Left lung (tissue), 10 donors: Measurements from ENCODE around the gene C1QTNF1. TPM values are rescaled to one million over a fixed set of nuclear protein-coding genes. Genes with fewer than 3 reads are reported as not detected.

Experiments used
- ATAC-seq: fragments of 200-7000 bp; cut with Tn5 transposase; one replicate; pipeline ENCODE4 v1.9.1; 2020; ENCODE audit warnings: moderate library complexity
- DNase-seq, 4 donors: peaks; one replicate each; pipeline ENCODE4 v3.0.0-alpha.2; 2013 to 2020
- H3K27ac ChIP-seq, 2 donors: fragments of 200-600 bp; sonication (generic) in 1 of 2; one replicate each; pipeline versions ENCODE4 v1.5.0 to v1.8.0; 2020 to 2021
- H3K27me3 ChIP-seq, 2 donors: fragments of 200-600 bp; sonication (generic) in 1 of 2; one replicate each; pipeline versions ENCODE4 v1.5.0 to v1.8.0; 2020 to 2021
- H3K36me3 ChIP-seq, 2 donors: fragments of 200-600 bp; sonication (generic) in 1 of 2; one replicate each; pipeline versions ENCODE4 v1.5.0 to v1.8.0; 2020 to 2021
- H3K4me1 ChIP-seq, 2 donors: fragments of 200-600 bp; one replicate each; pipeline ENCODE4 v1.8.0; 2021
- H3K4me3 ChIP-seq, 2 donors: fragments of 200-600 bp; sonication (generic) in 1 of 2; one replicate each; pipeline versions ENCODE4 v1.5.0 to v1.8.0; 2020 to 2021; ENCODE audit warnings: mild to moderate bottlenecking in 1 of 2
- H3K9me3 ChIP-seq, 2 donors: fragments of 200-600 bp; sonication (generic) in 1 of 2; one replicate each; pipeline versions ENCODE4 v1.5.0 to v1.8.0; 2020 to 2021
- intact Hi-C, 2 donors: fragments of 100-400 bp; cut with DNase I; formaldehyde crosslinking; loops; one replicate each; pipeline versions ENCODE4 v1.11.2 to v1.14.2; 2022
- polyA plus RNA-seq, 6 donors: library from polyadenylated mRNA; unstranded; fragments of 120-200 nt; gene quantifications; one replicate each; pipeline ENCODE4 v1.2.1, GENCODE V29; 2013; ENCODE audit not compliant: insufficient read length in 6 of 6
- total RNA-seq, 2 donors: library from RNA; stranded (reverse); fragmentation: NEBNext Ultra II Directional; extraction: Animal tissue kit (Norgen Biotek cat#: 25700); gene quantifications; one replicate each; pipeline ENCODE4 v1.2.1, GENCODE V29; 2021
- TF ChIP-seq, protein P1 (sequence below), 2 donors: fragments of 200-600 bp; sonication (generic) in 1 of 2; IDR thresholded peaks; one replicate each; pipeline versions ENCODE4 v1.5.0 to v1.8.0; 2021; ENCODE audit warnings: antibody characterized with exemption in 2 of 2
- donor health status: DM: no; HTN: yes; CAD: no.
- donor health status: DM: no; HTN: no; CAD: no.

Gene C1QTNF1
- total and polyA plus RNA-seq, 8 donors: 1.4 to 31.4 (median 2.2) TPM

DNA sequence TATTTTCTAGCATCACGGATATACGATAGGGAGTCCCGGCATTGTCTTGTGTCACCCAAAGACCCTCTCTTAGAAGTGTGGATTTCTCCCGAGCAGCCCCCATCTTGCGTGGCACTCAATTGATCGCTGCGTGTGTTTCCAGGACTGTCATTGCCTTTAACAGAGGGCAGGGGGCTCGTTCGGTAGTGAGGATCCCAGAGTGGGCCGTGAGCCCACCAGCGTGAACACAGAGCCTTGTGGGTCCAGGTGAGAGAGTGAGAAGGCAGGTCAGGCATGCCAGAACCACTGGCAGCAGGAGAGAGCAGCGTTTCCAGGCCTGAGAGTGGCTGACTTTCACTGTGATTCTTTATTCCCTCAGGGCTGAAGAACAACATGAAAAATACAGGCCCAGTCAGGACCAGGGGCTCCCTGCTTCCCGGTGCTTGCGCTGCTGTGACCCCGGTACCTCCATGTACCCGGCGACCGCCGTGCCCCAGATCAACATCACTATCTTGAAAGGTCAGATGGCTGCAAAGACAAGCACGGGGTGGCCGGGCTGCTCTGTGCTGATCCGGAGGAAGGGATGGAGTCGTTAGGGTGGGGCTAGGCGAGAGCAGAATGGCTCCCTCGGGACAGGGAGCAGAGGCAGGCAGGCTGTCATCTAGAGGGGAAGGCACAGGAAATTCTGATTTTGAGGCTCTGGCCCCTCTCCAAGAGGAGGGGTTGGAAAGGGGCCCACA is 22.4 kb downstream of the C1QTNF1 start:
- no peaks in the 10 kb centered on the region for H3K9me3 ChIP-seq
- H3K4me3 ChIP-seq: no peak overlapping the region
- H3K36me3 ChIP-seq: no peaks in the 10 kb centered on the region
- ATAC-seq (no peak), DNase-seq (no peak)
- no peaks in the 10 kb centered on the region for H3K27me3 ChIP-seq
- H3K4me1 ChIP-seq: peaks cover 0 to 17% of the 10 kb centered on the region in 2 donors
- intact Hi-C loops: no loop called here
- TF ChIP-seq, protein P1, sequence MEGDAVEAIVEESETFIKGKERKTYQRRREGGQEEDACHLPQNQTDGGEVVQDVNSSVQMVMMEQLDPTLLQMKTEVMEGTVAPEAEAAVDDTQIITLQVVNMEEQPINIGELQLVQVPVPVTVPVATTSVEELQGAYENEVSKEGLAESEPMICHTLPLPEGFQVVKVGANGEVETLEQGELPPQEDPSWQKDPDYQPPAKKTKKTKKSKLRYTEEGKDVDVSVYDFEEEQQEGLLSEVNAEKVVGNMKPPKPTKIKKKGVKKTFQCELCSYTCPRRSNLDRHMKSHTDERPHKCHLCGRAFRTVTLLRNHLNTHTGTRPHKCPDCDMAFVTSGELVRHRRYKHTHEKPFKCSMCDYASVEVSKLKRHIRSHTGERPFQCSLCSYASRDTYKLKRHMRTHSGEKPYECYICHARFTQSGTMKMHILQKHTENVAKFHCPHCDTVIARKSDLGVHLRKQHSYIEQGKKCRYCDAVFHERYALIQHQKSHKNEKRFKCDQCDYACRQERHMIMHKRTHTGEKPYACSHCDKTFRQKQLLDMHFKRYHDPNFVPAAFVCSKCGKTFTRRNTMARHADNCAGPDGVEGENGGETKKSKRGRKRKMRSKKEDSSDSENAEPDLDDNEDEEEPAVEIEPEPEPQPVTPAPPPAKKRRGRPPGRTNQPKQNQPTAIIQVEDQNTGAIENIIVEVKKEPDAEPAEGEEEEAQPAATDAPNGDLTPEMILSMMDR (IDR thresholded peaks at IDR 0.05): no peak
- H3K27ac ChIP-seq: no peak overlapping the region

DNA sequence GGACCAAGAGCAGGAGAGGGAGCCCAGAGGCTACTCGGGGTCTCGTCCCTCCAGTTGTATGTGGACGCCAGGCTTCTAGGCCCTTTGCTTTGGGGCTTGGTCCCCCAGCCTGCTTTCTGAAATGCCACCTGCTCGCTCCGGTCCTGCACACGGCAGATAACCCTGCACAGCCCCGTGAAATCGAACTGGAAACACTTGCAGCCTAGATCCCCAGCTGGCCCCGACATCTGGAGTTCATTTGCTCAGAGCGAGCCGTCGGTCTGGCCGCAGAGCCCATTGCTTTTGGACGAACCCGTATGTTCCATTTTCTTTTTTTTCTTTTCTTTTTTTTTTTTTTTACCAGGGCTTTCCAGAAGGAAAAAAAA is 22.9 kb downstream of the C1QTNF1 start:
- TF ChIP-seq, protein P1 (IDR thresholded peaks at IDR 0.05): no peak
- H3K27ac ChIP-seq: no peak overlapping the region
- H3K36me3 ChIP-seq: no peaks in the 10 kb centered on the region
- intact Hi-C loops: no loop called here
- H3K4me1 ChIP-seq: peaks cover 0 to 15% of the 10 kb centered on the region in 2 donors
- H3K9me3 ChIP-seq: no peaks in the 10 kb centered on the region
- H3K27me3 ChIP-seq: no peaks in the 10 kb centered on the region
- ATAC-seq (no peak), DNase-seq (no peak)
- H3K4me3 ChIP-seq: no peak overlapping the region

DNA sequence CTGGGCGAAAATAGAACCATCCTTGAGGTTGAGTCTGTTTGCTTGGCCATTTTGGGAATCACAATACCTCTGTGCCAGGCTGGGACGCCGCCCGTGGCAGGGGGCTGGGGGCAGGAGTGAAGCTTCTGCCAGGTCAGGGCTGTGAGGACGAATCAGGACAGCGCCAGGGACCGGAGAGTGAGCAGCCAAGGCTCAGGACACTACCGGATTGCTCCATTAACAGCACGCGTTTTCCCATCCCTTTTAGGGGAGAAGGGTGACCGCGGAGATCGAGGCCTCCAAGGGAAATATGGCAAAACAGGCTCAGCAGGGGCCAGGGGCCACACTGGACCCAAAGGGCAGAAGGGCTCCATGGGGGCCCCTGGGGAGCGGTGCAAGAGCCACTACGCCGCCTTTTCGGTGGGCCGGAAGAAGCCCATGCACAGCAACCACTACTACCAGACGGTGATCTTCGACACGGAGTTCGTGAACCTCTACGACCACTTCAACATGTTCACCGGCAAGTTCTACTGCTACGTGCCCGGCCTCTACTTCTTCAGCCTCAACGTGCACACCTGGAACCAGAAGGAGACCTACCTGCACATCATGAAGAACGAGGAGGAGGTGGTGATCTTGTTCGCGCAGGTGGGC is 23.4 kb downstream of the C1QTNF1 start:
- Histone ChIP-seq H3K36me3 (no peaks in the 10 kb centered on the region), H3K27me3 (no peaks in the 10 kb centered on the region), H3K4me1 (peaks cover 0 to 10% of the 10 kb centered on the region in 2 donors), H3K4me3 (no peak overlapping the region), H3K27ac (no peak overlapping the region), H3K9me3 (no peaks in the 10 kb centered on the region)
- intact Hi-C loops: no loop called here
- TF ChIP-seq, protein P1 (IDR thresholded peaks at IDR 0.05): no peak
- no peak for ATAC-seq
- no peak for DNase-seq

DNA sequence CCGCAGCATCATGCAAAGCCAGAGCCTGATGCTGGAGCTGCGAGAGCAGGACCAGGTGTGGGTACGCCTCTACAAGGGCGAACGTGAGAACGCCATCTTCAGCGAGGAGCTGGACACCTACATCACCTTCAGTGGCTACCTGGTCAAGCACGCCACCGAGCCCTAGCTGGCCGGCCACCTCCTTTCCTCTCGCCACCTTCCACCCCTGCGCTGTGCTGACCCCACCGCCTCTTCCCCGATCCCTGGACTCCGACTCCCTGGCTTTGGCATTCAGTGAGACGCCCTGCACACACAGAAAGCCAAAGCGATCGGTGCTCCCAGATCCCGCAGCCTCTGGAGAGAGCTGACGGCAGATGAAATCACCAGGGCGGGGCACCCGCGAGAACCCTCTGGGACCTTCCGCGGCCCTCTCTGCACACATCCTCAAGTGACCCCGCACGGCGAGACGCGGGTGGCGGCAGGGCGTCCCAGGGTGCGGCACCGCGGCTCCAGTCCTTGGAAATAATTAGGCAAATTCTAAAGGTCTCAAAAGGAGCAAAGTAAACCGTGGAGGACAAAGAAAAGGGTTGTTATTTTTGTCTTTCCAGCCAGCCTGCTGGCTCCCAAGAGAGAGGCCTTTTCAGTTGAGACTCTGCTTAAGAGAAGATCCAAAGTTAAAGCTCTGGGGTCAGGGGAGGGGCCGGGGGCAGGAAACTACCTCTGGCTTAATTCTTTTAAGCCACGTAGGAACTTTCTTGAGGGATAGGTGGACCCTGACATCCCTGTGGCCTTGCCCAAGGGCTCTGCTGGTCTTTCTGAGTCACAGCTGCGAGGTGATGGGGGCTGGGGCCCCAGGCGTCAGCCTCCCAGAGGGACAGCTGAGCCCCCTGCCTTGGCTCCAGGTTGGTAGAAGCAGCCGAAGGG is 24.2 kb downstream of the C1QTNF1 start:
- no peaks in the 10 kb centered on the region for H3K9me3 ChIP-seq
- intact Hi-C loops: no loop called here
- TF ChIP-seq, protein P1 (IDR thresholded peaks at IDR 0.05): no peak
- no peak for ATAC-seq
- no peaks in the 10 kb centered on the region for H3K27me3 ChIP-seq
- no peak overlapping the region for H3K4me3 ChIP-seq
- H3K36me3 ChIP-seq: no peaks in the 10 kb centered on the region
- H3K27ac ChIP-seq: no peak overlapping the region
- H3K4me1 ChIP-seq: peaks cover 0 to 8% of the 10 kb centered on the region in 2 donors
- DNase-seq: no peak
